GM21723 (cell line): ENCODE results near the gene RGS18.
"Not testable (repeated sequence)": the region's sequence is repeated elsewhere in the genome, so short reads cannot be mapped to it uniquely, and the experiment has no call there.

ENCODE experiments used
- ATAC-seq: cut with Tn5 transposase; IDR thresholded peaks from one replicate; pipeline ENCODE4 v1.9.1; 2021; ENCODE audit warnings: mild to moderate bottlenecking, moderate library complexity; ENCODE audit not compliant: unreplicated experiment

The RGS18 gene

DNA sequence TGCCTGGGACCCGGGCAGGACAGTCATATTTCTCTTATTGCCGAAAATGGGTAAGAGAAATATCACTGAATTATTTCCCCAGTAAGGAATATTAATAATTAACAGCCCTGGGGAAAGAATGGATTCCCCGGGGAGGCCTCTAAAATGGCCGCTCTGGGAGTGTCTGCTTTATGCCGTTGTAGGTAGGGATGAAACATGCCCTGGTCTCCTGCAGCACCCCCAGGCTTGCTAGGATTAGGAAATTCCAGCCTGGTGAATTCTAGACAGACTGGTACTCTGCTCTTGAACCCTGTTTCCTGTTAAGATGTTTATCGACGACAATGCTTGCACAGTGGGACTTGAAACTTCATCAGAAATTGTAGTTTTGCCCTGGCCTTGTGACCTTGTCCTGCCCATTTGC lies 6.7 kb downstream of the RGS18 start:
- ATAC-seq = not testable (repeated sequence)

DNA sequence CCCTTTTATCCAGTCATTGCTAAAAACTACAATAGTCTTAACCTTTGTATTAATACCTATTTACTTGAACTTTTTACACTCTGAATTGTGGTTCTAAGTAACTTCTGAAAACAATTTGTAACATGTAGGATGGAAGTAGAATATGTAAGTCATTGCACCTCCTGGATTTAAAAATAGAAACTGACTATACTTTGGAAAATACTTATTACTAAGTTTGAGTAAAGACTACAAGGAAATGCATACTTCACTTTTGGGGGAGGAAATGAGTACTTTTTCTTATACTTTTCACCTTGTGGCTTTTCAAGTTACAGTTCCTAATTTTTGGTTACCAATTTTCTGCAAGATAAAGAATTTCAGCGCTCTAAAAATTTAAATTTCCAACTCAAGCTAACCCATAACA lies 8.7 kb downstream of the RGS18 start:
- no peak for ATAC-seq

DNA sequence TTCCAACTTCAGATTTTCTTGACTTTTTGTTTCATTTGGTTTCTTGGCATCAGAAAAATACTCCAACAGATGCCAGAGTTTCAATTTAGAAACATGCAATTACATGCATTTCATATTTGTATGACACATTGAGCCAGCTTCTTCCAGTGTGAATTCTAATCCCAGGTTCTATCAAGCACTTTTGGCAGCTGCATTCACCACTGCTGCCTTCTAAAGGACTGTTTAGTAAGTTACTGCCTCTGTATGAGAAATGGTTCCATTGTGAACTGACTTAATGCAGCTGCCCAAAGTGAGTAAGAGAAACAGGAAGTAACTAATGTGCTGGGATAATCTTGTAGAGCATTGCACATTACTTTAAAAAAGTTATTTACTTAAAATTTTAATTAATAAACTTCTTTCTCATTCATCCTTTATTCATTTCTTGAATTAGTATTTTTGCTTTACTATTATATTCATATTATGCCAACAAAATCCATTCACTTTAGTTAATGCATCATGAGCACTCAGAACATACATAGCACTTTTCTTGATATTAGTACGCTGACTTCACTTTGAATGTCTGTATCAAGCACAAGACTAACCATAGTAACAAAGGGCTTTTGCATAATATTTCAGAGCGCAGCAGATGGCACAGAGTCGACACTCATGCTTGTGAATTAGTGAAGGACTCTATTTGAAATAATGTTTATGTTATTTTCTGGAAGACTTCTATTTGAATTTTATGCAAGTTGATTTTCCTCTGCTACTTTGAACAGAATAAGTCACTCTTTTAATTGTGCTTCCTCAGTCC lies 9.8 kb downstream of the RGS18 start:
- ATAC-seq = no peak

DNA sequence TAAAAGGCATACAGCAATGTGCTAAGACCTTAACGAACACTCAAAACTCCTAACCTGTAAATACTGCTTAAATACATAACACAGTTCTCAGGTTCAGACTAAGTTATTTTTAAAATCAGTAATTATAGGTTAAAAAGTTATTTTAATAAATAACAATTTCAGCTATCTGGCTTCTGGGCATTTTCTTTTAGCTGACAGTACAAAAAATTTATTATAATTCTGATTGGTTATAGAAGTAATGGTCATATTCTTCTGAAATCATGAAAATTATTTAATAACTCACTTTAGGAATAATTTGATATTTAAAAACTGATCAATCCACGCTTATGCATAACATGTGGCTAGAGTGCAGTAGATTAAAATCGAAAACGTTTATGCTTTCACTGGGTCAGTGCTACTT lies 10.7 kb downstream of the RGS18 start:
- ATAC-seq = no peak

- ATAC-seq = no peak
Measured at GRCh38 chr1:192170196-192170984, 12.1 kb downstream of the RGS18 start.

- ATAC-seq = no peak
Measured at GRCh38 chr1:192171123-192171522, 12.9 kb downstream of the RGS18 start.

GRCh38 chr1:192175971-192176370 lies 17.7 kb downstream of the RGS18 start:
- ATAC-seq = no peak

GRCh38 chr1:192183788-192184187 lies 25.5 kb downstream of the RGS18 start:
- ATAC-seq = no peak

GRCh38 chr1:192186197-192186596 lies 27.9 kb downstream of the RGS18 start:
- no peak for ATAC-seq

GRCh38 chr1:192190066-192190465 lies 31.8 kb downstream of the RGS18 start:
- ATAC-seq = no peak

GRCh38 chr1:192201303-192201702 lies 43.0 kb downstream of the RGS18 start:
- no peak for ATAC-seq

DNA sequence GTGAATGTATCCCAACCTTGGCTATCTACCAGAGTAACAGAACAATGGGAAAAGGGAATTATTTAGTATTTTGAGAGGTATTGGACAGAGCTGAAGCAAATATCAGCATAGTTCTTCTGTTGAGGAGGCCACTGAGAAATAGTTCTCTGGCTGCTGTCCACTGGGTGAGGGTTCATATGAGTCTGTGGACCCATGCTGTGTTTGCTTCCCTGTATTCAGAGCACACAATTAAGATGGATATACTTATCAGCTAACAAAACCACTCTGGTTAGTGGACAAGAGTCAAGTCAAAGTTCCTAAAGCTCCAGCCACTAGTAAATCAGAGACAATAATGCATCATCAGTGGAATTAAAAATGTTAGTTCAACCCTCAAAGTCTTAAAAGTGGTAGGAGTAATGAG lies 66.1 kb downstream of the RGS18 start:
- no peak for ATAC-seq

GRCh38 chr1:192224846-192225245 lies 66.6 kb downstream of the RGS18 start:
- no peak for ATAC-seq

DNA sequence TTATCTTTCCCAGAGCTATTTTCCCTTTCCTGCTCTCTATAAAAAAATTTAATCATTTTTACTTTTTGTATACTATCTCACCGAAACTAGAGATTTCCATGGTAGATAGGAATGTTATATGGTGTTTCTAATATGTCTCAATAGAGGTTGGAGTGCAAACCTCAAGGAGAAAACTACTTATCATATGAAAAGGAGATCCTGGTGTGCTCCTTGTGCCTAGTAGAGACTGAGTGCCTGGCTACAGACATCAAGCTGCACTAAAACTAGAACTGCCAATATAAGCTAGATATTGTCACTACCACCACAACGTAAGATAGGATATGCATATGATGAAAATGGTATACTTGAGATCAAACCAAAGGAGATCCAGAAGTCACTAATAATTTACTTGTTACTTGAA lies 67.0 kb downstream of the RGS18 start:
- no peak for ATAC-seq

GRCh38 chr1:192225703-192226102 lies 67.4 kb downstream of the RGS18 start:
- no peak for ATAC-seq

- no peak for ATAC-seq
Measured at GRCh38 chr1:192227330-192227729, 69.1 kb downstream of the RGS18 start.

- not testable (repeated sequence) for ATAC-seq
Measured at GRCh38 chr1:192227980-192228379, 69.7 kb downstream of the RGS18 start.

- ATAC-seq = no peak
Measured at GRCh38 chr1:192232817-192233417, 74.7 kb downstream of the RGS18 start.

DNA sequence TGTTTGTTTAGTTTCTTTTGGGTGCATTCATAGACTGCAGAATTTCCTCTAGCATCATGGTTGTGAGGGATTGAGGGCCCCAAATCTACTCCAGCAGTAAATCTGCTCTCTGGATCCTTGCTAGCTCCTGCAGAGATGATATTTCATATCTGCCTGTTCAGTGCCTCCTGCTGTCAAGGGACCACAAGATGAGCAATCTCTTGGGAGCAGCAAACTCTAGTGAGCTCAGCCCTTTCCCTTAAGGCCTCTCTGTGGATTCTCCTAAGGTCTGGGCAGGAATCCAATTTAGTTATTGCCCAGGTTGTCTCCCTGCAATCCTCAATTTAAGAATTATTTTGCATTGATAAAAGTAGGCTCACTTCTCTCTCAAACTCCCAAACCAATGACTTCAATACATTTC lies 76.9 kb downstream of the RGS18 start:
- ATAC-seq = no peak
